ENCODE results near the gene THYN1.
"Not testable (repeated sequence)": the region's sequence is repeated elsewhere in the genome, so short reads cannot be mapped to it uniquely, and the experiment has no call there.

THYN1 gene

DNA sequence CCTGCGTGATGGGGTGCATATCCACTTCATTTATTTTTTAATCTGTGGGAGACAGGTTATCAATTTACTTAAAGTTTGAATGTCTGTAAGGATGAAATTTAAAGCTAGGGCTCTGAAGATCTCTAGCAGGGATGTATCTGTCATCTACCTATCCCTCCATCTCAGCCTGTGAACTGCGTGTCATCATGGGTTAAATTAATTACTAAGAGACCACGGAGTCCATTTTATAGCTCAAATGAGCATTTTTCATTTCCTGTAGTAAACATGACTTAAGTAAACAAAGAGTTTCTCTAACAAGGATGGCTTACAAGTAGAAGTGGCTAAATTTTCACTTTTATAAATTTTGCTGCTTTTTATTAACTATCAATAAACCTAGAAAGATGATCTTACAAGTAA, 20.2 kb upstream of the THYN1 start:
- no peak for DNase-seq

DNA sequence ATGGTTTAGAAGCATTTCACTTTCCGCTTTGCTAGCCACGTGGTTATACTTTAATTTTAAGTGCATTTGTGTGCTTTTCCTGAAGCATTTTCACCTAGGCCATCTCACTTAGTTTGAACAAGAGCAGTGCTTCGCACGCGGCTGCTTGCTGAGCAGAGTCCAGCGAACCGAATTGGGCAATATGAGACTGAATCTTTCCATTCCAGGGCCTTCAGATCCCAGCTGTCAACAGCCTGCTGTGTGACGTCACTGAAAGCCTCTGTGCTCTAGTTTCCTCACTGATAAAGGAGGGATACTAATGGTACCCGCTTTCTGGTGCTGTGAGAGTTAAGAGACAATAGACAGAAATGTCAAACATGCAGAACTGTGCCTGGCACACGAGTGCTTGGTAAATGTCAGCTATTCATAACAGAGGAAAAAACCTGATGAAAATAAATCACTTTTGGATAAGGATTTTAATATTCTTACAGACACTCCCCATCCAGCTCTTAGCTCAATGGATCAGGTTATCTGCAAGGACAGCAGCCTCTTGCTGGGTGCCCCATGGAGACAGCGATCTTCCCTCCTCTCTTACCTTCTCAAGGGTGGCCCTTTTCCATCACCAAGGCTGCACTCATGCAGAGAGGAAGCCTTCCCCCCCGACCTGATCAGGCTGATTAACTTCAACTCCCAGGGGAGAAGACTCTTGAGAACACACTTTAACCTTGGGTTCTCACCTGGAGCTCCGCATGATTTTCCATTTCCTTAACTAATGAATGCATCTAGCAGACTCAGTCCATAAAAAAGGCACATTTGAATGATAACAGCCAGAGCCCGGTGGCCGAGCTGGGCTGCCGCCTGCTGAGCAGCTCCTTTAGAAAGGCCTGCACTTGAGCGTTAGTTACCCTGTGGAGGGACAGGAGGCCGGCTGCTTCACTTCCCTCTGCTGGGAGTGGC, 19.5 kb upstream of the THYN1 start:
- no peak for DNase-seq

DNA sequence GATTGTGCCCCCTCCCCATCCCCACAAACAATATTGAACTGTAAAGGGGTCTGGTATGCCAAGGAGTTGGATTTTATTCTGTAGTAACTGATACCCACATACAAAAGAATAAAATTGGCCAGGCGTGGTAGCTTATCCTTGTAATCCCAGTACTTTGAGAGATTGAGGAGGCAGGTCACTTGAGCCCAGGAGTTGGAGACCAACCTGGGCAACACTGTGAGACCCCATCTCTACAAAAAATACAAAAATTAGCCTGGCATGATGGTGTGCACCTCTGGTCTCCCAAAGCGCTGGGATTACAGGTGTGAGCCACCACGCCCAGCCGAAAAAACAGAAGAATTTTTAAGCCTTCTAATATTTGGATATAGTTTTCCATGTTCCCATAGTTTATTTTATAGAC, 18.8 kb upstream of the THYN1 start:
- no peak for DNase-seq

DNA sequence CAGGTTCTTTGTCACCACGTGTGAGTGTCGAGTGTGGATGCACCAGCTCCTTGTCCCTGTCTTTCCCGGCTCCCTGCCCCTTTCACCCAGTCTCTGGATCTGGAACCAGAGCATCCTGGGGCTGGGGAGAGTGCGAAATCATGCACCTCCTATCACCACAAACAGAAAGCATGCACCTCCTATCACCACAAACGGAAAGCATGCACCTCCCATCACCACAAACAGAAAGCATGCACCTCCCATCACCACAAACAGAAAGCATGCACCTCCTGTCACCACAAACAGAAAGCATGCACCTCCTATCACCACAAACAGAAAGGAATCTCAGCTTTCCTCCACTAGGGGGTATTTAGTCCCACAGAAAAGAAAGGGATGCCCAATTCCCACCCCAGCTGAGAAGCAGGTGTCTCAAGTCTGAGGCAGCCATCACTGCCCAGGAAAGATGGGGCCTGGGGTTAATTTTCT, 17.1 kb upstream of the THYN1 start:
- DNase-seq = no peak

DNA sequence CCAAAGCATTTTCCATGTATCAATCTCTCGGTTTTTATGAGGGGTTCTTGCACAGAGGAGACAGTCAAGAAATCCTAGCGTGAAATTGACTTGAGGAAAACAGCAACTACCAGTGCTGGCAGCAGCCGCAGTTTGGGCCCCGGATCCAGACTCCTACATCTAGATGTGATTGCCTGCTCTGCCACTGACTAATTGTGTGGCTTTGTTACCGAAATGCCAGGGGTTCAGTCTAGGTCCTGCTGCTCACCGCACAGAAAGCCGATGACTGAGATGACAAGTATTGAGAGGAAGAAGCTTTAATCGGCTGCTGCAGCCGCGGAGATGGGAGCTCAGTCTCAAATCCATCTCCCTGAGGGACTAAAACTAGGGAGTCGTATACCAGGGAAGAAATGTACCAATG, 14.8 kb upstream of the THYN1 start:
- no peak for DNase-seq

DNA sequence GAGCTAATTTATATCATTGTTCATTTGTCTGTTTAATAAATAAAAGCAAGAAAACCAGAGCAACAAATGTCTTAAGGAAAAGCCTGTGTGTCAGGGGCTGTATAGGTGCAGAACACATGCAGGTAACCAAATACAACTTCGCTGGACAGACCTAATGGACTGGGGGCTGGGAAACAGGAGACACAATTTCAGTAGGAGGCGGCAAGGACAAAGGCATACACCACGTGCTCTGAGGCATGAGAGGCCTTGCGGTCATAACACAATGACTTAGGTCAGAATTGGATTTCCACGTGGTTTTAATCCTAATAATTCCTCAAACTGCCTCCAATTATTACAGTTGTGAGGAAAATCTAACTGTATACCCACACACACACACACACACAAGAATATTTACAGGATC, 14.3 kb upstream of the THYN1 start:
- no peak for DNase-seq

DNA sequence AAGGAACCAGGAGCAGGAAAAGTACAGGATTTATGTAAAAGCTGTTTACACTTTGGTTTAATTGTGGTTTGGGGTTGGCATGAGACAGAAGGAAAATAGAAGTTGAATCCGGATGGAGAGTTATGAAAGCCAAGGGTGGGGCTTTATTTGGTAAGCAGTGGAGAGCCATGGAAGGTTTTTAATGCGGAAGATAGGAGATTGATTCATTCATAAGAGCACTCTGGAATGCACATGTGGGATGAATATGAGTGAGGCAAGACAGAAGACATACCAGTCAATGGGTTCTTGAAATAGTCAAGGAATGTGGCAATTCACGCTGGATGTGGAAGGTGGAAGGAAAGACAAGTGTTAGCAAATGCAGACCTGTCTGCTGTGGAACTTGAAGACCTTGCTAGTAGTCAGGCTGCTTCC, 13.7 kb upstream of the THYN1 start:
- no peak for DNase-seq

DNA sequence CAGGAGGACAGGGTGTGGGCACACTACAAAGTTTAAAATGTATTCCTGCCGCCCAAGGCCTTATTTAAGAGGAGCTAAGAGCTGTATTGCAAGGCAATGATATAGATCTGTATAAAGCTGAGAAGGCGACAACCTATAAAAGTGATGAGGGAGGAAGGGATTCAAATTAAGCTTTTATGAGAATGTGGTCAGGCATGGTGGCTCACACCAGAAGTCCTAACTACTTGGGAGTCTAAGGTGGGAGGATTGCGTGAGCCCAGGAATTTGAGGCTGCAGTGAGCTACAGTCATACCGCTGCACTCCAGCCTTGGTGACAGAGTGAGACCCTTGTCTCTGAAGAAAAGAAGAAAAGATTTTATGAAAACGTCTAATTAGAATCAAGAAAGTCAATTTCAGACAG, 13.3 kb upstream of the THYN1 start:
- DNase-seq = no peak

DNA sequence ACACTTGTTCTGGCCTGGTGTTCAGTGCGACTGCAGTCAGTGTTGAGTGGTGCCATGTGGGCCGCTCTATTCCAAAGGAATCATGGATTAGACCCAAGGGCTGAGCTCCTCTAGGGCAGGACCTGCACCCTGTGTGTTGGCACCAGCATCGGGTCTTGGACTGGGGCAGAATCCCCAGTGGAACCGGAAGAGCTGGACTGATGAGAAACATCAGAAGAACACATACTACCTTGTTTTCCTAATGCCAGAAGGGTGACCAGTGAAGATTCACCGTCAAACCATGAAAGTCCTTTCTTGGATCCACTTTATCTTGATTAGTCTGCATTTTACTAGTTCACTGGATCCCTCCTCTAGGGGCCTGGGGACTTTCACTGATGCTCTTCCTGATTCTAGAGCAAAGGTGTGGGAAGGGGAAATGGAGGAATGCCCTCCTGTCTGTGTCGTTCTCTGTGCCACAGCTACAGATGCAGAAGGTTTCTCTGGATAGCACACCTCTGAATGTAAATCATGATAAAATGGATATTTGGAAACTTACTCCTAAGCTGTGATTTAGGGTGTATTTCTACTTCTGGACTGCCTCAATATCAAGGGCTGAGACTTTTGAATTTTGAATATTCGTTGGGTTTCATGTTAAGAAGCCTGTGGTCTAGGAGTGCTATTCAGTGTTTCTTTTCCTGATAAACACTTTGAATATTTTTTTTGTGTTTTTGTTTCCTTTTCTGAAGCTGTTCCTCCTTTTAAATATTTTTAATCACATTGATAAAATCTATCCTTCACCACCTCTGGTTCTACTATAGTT, 12.0 kb upstream of the THYN1 start:
- no peak for DNase-seq

DNA sequence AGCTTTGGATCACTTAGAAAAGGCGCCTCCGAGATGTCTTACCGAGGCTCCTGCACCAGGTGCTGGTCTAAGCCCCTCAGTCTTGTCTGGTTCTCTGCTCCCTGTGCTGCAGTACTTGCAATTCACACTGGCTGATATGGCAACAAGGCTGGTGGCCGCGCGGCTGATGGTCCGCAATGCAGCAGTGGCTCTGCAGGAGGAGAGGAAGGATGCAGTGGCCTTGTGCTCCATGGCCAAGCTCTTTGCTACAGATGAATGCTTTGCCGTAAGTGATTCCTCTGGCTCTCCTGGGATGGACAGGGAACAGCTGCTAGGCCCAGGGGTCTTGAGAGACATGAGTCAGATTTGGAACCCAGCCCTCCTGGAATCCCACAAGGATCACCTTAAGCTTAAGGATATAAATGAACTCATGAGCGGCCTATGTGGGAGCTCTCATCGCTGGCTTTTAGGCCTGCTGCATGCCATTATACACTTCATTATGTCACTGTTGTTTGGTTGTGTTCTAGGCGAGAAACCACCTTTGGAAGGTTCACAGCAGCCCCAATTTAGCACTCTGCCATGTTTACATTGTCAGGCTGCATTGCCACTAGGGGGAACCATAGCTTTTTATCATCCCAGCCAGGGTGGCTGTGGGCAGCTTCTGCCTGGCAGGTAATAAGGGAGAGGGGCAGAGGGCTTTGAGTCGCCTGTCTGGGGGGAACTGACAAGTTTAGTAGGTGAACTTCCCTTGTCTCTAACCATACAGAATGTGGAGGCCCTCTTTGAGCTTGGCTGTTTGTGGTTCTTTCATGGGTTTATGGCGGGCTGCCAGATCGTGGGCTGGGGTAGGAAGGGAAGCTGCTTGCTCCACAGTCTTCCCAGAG, 8.7 kb upstream of the THYN1 start:
- DNase-seq = peak; percentile 45

DNA sequence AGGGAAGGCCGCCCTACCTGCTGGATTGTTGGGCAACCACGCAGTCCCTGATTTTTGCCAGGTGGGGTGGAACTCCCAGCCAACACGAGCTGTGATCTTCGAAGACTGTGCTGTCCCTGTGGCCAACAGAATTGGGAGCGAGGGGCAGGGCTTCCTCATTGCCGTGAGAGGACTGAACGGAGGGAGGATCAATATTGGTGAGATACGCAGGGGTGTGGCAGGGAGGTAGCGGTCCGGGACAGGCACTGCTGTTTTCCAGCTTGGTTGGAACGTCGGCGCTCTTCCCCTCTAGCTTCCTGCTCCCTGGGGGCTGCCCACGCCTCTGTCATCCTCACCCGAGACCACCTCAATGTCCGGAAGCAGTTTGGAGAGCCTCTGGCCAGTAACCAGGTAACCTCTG, 7.8 kb upstream of the THYN1 start:
- no peak for DNase-seq

DNA sequence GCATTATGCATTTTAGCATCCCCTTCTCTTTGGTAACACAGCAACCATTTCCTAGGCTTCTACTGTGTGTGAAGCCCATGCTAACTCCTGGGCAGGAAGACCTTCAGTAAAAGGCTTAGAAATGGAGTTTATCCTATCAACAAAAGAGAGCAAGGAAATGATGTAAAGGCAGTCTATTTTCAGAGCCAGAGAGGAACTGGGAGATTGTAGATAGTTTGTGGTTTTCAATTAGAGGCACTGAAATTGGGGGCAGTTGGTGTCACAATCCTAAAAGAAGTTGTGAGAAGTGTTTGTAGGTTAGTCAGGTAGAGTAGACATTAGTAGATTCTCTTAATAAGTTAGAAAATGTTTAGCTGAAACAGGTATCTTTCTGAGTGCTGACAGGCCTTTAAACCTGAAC, 7.4 kb upstream of the THYN1 start:
- DNase-seq = no peak

DNA sequence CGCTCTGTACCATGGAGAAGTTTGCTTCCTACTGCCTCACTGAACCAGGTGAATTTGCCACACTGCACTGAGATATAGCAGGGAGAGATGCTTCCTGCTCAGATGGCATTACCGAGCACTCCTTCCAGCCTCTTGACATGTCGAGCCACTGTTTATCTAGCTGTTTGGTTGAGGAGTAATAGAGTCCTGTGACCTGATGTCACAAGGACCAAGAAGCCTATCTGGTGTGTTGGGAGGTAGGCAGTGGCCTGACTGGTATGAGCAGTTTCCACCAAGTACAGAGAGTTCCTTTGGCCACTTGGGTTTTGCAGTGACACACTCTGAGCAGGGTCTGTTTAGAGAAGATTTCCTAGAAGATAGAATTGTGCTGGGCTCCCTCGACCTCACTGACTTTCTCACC, 5.4 kb upstream of the THYN1 start:
- no peak for DNase-seq

DNA sequence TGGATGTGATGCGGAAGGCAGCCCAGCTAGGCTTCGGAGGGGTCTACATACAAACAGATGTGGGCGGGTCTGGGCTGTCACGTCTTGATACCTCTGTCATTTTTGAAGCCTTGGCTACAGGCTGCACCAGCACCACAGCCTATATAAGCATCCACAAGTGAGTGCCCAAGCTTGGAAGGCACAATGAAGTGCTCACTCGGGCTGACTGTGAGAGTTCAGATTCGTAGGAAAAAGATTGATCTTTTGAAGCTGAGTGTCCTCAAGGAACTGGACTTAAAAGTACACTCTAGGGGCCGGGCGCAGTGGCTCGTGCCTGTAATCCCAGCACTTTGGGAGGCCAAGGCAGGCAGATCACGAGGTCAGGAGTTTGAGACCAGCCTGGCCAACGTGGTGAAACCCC, 3.9 kb upstream of the THYN1 start:
- no peak for DNase-seq

DNA sequence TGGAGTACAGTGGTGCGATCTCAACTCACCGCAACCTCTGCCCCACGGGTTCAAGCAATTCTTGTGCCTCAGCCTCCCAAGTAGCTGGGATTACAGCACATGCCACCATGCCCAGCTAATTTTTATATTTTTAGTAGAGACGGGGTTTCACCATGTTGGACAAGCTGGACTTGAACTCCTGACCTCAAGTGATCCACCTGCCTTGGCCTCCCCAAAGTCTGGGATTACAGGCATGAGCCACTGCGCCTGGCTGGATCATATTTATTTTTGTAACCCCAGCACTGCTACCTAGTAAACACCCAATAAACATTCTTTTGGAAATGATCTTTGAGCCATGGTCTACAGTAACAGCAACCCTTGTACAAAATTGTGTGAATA, 2.0 kb upstream of the THYN1 start:
- not testable (repeated sequence) for DNase-seq

DNA sequence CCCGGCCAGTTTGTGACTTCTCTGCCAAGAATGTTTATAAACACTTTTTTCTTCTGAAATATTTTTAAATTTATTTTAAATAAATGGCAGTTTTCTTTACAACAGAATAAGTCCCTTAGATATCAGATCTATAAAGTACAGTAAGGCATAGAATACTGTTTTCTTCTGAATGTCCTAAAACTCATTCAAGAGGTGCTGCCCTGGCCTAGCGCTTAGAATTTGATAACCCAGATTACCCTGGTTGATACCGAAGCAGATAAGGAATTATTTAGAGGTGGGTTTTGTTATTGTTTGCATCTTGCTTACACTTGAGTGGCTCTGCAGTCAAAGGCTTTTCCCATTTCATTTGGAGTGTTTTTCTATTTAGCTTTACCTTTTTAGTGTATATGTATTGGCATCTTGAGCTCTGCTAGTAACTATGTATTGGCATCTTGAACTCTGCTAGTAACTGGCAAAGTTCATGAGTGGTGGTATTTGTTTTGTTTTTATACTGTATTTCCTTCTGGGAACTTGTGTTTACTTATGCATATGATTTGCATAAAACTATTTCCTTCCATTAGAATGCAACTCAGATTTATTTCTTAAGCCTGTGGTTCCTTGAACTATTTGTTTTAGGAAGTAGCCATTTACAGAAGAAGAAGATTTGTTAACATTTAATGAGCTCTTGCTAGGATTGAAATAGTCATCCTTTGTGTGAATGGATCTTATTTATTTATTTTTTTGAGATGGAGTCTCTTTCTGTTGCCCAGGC, 1.5 kb upstream of the THYN1 start:
- DNase-seq = no peak

DNA sequence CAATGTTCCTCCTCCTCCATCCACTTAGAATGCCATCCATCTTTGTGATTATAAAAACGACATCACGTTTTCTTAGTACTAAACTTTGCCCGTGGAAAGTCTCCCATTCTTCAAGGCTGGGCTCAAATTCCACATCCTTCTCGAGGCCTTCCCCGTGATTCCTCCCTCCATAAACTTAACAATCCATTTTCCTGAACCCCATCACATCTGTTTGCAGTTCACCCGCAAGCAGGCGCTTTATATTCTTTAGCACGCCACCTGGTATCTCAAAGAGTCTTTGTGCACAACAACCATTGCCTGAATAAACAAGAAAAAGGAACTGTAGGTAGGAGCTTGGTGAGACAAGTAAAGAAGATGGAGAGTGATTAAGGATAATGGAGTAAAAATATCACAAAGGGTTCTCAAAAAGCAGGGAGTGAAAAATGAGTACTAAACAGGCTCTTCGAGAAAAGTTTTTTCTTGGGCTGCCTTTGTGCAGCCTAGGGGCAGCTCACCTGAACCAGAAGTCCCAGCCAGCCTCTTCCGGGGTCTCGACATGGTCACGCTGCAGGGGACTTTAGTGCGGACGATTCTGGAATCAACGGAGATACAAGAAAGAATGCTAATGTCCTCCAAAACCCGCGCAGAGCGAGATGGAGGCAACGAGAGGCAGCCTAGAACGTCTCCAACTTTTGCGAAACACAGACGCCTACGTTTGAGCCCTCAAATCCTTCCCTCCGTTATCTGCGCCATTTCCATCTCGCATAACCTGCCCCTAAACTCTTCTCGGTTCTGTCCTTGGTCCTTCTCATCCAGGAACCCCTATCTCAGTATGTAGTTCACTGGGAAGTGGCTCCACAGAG, 585 bp downstream of the THYN1 start:
- peak; percentile 31 for DNase-seq

DNA sequence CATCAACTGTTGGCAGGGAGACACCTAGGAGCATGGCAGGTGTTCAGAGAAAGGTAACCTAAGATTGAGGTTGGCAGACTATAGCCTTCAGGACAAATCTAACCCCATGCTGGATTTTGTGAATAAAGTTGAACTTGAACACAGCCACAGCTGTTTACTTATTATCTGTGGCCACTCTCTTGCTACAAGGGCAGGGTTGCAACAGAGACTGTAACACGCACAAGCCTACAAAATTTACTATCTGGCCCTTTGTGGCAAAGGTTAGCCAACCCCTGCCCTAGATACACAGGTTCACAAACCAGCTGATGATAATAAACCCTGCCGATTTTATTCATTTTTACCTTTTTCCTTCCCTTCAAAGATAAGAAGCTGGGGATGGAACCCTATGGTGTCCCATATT, 2.5 kb downstream of the THYN1 start:
- DNase-seq = no peak

DNA sequence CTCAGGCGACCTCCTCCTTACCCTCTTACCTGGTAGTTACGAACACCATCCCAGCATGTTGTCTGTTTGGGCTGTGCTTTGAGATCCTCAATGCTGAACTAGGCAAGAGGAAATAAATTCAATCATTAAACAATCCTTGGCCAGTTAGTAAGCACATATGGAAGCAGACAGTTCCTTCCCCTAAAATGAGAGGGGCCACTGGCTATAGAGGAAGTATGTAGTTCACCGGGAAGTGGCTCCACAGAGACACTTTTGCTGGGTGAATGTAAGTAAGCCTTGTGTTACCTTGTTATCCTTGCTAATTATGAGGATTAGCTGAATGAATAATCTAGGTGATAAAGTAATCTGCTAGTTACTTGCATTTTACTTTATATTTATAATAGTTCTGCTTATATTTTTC, 2.9 kb downstream of the THYN1 start:
- DNase-seq = no peak

DNA sequence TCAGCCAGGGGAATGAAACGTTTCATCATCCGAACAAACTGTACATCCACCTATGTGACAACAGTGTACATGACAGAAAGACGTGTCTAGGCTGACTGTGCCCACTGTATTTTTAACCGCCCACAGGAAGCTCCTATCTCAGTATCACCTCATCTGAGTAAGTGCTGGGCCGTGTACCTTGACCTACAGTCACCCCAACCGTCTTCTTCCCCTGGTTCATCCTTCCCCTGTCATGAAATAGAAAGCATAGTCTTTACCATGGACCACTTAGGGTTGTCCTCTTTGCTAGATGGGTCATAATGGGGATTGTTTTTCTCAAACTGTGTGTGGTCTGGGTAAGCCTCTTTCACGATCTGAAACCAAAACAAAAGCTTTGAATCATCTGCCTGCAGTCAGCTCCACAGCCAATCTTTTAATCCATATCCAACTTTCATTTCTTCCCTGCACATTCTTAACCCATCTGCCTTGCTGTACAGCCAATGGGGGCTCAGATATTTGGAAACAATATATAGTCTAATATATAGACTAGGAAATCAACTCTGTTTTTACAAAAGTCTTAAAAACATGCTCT, 4.2 kb downstream of the THYN1 start:
- DNase-seq = no peak

DNA sequence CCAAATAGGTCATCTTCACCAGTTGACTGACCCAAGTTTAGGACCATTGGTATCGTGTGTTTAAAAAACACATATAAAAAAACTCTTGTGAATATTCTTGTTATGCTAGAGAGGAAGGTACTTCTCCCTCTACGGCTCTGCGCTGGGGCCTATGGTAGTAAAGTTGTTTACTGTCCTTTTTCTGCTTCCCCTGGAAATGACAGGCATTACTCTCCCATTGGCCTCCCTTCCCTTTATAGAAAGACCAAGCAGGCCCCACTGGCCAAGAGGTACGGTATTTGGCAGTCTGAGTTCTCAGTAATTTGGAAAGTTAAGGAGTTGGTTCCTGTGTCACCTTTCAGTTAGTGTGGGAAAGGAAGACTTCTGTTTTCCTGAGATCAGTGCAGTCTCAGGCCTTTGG, 6.5 kb downstream of the THYN1 start:
- no peak for DNase-seq

Measured in activated naive CD4-positive, alpha-beta T cell treated with anti-CD3 and anti-CD28 coated beads, Interleukin-2, amount 50 U/mL, for 16 hours (primary cell).